ENCODE results near the gene ITGAL.
"Not testable (repeated sequence)": the region's sequence is repeated elsewhere in the genome, so short reads cannot be mapped to it uniquely, and the experiment has no call there.

Gene ITGAL

GRCh38 chr16:30444231-30445148, 28.1 kb upstream of the ITGAL start:
- peaks cover 15% of the 10 kb centered on the region for H3K36me3 ChIP-seq (ENCODE audit: control insufficient read depth, insufficient read depth, low read length, severe bottlenecking)
- H3K27me3 ChIP-seq (replicated peaks; ENCODE audit: control insufficient read depth, insufficient read depth, low read length): no peaks in the 10 kb centered on the region
- peak overlapping the region; percentile 91 for H3K4me3 ChIP-seq (ENCODE audit: low read length)
- H3K4me1 ChIP-seq (ENCODE audit: control insufficient read depth, insufficient read depth, low read length): peaks cover 25% of the 10 kb centered on the region
- H3K9me3 ChIP-seq (ENCODE audit: control insufficient read depth, low read length): no peaks in the 10 kb centered on the region
- no peak for DNase-seq (ENCODE audit: low read depth)
- H3K9ac ChIP-seq (ENCODE audit: low read length): peak overlapping the region; percentile 98

DNA sequence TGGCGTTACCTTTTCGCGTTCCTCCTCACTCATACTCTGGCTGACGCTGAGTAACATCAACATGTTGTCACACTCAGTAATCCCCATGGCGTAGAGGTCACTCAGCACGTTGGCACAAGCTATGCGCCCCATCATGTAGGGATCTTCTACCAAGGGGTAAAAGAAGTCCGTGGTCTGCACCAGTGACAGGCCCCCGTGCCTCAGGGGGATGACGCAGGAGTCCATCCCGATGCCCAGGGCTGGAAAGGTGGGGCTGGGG, 27.5 kb upstream of the ITGAL start:
- peaks cover 25% of the 10 kb centered on the region for H3K4me1 ChIP-seq (ENCODE audit: control insufficient read depth, insufficient read depth, low read length)
- H3K36me3 ChIP-seq (ENCODE audit: control insufficient read depth, insufficient read depth, low read length, severe bottlenecking): peaks cover 15% of the 10 kb centered on the region
- peak overlapping the region; percentile 98 for H3K9ac ChIP-seq (ENCODE audit: low read length)
- no peaks in the 10 kb centered on the region for H3K9me3 ChIP-seq (ENCODE audit: control insufficient read depth, low read length)
- peak overlapping the region; percentile 91 for H3K4me3 ChIP-seq (ENCODE audit: low read length)
- no peaks in the 10 kb centered on the region for H3K27me3 ChIP-seq (replicated peaks; ENCODE audit: control insufficient read depth, insufficient read depth, low read length)
- no peak for DNase-seq (ENCODE audit: low read depth)

DNA sequence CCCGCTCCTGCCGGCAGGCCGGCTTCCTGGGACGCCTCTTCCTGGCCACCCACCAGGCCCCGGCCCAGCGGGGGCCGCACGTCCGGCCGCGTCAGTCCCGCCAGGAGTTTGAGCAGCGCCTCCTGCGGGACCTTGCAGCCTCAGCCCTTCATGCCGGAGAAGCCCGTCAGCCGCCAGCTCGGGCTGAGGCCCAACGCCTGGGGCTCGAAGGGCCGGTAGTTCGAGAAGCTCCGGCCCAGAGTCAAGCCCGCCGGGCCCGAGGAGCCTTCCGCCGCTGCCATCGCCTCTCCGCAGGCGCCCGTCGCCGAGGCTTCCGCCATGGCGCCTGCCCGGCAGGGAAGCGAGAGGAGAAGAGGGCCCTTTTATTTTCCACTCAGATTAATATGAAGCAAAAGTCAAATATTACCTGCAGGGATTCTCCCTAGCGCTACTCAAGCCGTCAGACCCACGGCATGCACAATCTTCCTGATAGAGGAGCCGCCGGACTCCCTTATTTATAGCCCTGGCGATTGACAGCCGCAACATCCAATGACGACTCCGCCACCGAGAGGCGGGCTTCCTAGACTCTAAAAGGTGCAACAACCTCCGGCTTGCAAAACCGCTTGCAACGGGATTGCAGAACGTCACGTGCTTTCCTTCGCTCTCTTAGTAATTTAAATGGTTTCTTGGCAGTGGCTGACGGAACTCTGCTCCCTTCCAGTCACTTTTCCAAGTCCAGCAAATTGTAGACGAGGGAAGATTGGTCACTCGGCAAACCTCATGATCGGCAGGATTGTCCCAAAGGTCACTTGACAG, 26.9 kb upstream of the ITGAL start, which contains the start of gene SEPHS2:
Gene SEPHS2 (minus strand): TSS at position 467 of the 795 bp plus-strand sequence. CDS start 147 bp downstream, at position 320.
- Histone ChIP-seq H3K4me3 (ENCODE audit: low read length) (peak within 1 kb of the TSS; percentile 91), H3K4me1 (ENCODE audit: control insufficient read depth, insufficient read depth, low read length) (peaks cover 25% of the 10 kb centered on the region), H3K9me3 (ENCODE audit: control insufficient read depth, low read length) (no peaks in the 10 kb centered on the region), H3K27me3 (replicated peaks; ENCODE audit: control insufficient read depth, insufficient read depth, low read length) (no peaks in the 10 kb centered on the region), H3K36me3 (ENCODE audit: control insufficient read depth, insufficient read depth, low read length, severe bottlenecking) (peaks cover 15% of the 10 kb centered on the region), H3K9ac (ENCODE audit: low read length) (peak within 1 kb of the TSS; percentile 98)
- DNase-seq (ENCODE audit: low read depth): peak; percentile 98

DNA sequence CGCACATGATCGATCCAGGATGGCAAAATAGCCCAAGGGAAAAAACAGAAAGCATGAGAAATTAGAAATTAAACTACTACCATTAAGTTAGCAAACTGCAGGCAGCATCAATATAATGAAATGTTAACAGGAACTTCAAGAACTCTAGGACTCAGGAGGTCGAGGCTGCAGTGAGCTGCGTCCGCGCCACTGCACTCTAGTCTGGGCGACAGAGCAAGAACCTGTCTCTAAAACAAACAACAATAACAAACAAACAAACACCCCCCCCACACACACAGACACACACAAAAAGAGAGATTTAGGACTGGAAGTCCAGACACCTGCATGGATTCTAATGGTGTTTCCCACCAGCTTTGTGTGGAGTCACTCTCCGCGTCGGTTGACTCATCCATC, 26.3 kb upstream of the ITGAL start:
- Histone ChIP-seq H3K9ac (ENCODE audit: low read length) (peak overlapping the region; percentile 98), H3K4me3 (ENCODE audit: low read length) (peak overlapping the region; percentile 91), H3K27me3 (replicated peaks; ENCODE audit: control insufficient read depth, insufficient read depth, low read length) (no peaks in the 10 kb centered on the region), H3K9me3 (ENCODE audit: control insufficient read depth, low read length) (no peaks in the 10 kb centered on the region), H3K36me3 (ENCODE audit: control insufficient read depth, insufficient read depth, low read length, severe bottlenecking) (peaks cover 15% of the 10 kb centered on the region), H3K4me1 (ENCODE audit: control insufficient read depth, insufficient read depth, low read length) (peaks cover 25% of the 10 kb centered on the region)
- no peak for DNase-seq (ENCODE audit: low read depth)

DNA sequence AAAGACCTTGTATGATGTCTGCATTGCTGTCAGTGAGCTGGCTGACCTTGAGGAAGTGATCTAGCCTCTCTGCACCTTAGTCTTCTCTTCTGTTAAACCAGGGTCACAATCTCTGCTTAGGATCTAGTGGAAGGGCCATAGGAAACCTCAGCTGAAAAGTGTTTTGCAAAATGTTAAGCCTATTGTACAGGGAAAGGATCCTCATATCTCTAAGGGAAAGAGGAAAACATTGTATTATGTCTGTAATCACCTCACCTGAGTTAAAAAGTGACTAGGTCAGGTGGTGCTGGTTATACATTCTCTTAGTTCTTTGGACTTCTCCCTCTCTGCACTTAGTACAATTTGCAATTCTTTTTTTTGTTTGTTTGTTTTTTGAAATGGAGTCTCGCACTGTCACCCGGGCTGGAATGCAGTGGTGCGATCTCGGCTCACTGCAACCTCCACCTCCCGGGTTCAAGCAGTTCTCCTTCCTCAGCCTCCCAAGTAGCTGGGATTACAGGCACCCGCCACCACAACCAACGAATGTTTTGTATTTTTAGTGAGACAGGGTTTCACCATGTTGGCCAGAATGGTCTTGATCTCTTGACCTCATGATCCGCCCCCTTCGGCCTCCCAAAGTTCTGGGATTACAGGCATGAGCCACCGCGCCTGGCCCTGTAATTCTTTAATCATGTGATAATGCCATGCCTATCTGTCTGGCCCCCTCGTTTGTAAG, 24.9 kb upstream of the ITGAL start:
- Histone ChIP-seq H3K27me3 (replicated peaks; ENCODE audit: control insufficient read depth, insufficient read depth, low read length) (no peaks in the 10 kb centered on the region), H3K4me3 (ENCODE audit: low read length) (no peak overlapping the region), H3K9me3 (ENCODE audit: control insufficient read depth, low read length) (no peaks in the 10 kb centered on the region), H3K36me3 (ENCODE audit: control insufficient read depth, insufficient read depth, low read length, severe bottlenecking) (peaks cover 15% of the 10 kb centered on the region), H3K4me1 (ENCODE audit: control insufficient read depth, insufficient read depth, low read length) (peaks cover 25% of the 10 kb centered on the region), H3K9ac (ENCODE audit: low read length) (no peak overlapping the region)
- no peak for DNase-seq (ENCODE audit: low read depth)

GRCh38 chr16:30449116-30449435, 23.5 kb upstream of the ITGAL start:
- Histone ChIP-seq H3K27me3 (replicated peaks; ENCODE audit: control insufficient read depth, insufficient read depth, low read length) (no peaks in the 10 kb centered on the region), H3K9ac (ENCODE audit: low read length) (no peak overlapping the region), H3K4me1 (ENCODE audit: control insufficient read depth, insufficient read depth, low read length) (peaks cover 15% of the 10 kb centered on the region), H3K9me3 (ENCODE audit: control insufficient read depth, low read length) (no peaks in the 10 kb centered on the region), H3K36me3 (ENCODE audit: control insufficient read depth, insufficient read depth, low read length, severe bottlenecking) (peaks cover 3% of the 10 kb centered on the region), H3K4me3 (ENCODE audit: low read length) (no peak overlapping the region)
- no peak for DNase-seq (ENCODE audit: low read depth)

- H3K4me1 ChIP-seq (ENCODE audit: control insufficient read depth, insufficient read depth, low read length); H3K9ac ChIP-seq (ENCODE audit: low read length); DNase-seq (ENCODE audit: low read depth); H3K4me3 ChIP-seq (ENCODE audit: low read length); H3K27me3 ChIP-seq (replicated peaks; ENCODE audit: control insufficient read depth, insufficient read depth, low read length); H3K9me3 ChIP-seq (ENCODE audit: control insufficient read depth, low read length); H3K36me3 ChIP-seq (ENCODE audit: control insufficient read depth, insufficient read depth, low read length, severe bottlenecking): not testable (repeated sequence)
These were observed 19.6 kb upstream of the ITGAL start for GRCh38 chr16:30452709-30453580.

- H3K36me3 ChIP-seq (ENCODE audit: control insufficient read depth, insufficient read depth, low read length, severe bottlenecking): no peaks in the 10 kb centered on the region
- no peak overlapping the region for H3K4me3 ChIP-seq (ENCODE audit: low read length)
- H3K4me1 ChIP-seq (ENCODE audit: control insufficient read depth, insufficient read depth, low read length): no peaks in the 10 kb centered on the region
- no peaks in the 10 kb centered on the region for H3K9me3 ChIP-seq (ENCODE audit: control insufficient read depth, low read length)
- H3K9ac ChIP-seq (ENCODE audit: low read length): no peak overlapping the region
- DNase-seq (ENCODE audit: low read depth): no peak
- peaks cover 4% of the 10 kb centered on the region for H3K27me3 ChIP-seq (replicated peaks; ENCODE audit: control insufficient read depth, insufficient read depth, low read length)
These were observed 16.2 kb upstream of the ITGAL start for GRCh38 chr16:30456302-30456701.

GRCh38 chr16:30457256-30457655, 15.3 kb upstream of the ITGAL start:
- no peak for DNase-seq (ENCODE audit: low read depth)
- no peak overlapping the region for H3K9ac ChIP-seq (ENCODE audit: low read length)
- peaks cover 4% of the 10 kb centered on the region for H3K27me3 ChIP-seq (replicated peaks; ENCODE audit: control insufficient read depth, insufficient read depth, low read length)
- no peak overlapping the region for H3K4me3 ChIP-seq (ENCODE audit: low read length)
- H3K9me3 ChIP-seq (ENCODE audit: control insufficient read depth, low read length): no peaks in the 10 kb centered on the region
- H3K4me1 ChIP-seq (ENCODE audit: control insufficient read depth, insufficient read depth, low read length): no peaks in the 10 kb centered on the region
- H3K36me3 ChIP-seq (ENCODE audit: control insufficient read depth, insufficient read depth, low read length, severe bottlenecking): no peaks in the 10 kb centered on the region

- Histone ChIP-seq H3K4me3 (ENCODE audit: low read length) (no peak overlapping the region), H3K4me1 (ENCODE audit: control insufficient read depth, insufficient read depth, low read length) (no peaks in the 10 kb centered on the region), H3K27me3 (replicated peaks; ENCODE audit: control insufficient read depth, insufficient read depth, low read length) (peaks cover 4% of the 10 kb centered on the region), H3K9ac (ENCODE audit: low read length) (no peak overlapping the region), H3K36me3 (ENCODE audit: control insufficient read depth, insufficient read depth, low read length, severe bottlenecking) (no peaks in the 10 kb centered on the region), H3K9me3 (ENCODE audit: control insufficient read depth, low read length) (no peaks in the 10 kb centered on the region)
- DNase-seq (ENCODE audit: low read depth): no peak
These were observed 14.6 kb upstream of the ITGAL start for GRCh38 chr16:30457743-30458560.

Data from adipocyte (in vitro differentiated cells).